ENCODE measurements around the gene ETFDH. TPM values are rescaled to one million over a fixed set of nuclear protein-coding genes. Genes with fewer than 3 reads are reported as not detected.

The ETFDH gene
- total RNA-seq, result 12.0 and 15.4 TPM in 2 replicates

DNA sequence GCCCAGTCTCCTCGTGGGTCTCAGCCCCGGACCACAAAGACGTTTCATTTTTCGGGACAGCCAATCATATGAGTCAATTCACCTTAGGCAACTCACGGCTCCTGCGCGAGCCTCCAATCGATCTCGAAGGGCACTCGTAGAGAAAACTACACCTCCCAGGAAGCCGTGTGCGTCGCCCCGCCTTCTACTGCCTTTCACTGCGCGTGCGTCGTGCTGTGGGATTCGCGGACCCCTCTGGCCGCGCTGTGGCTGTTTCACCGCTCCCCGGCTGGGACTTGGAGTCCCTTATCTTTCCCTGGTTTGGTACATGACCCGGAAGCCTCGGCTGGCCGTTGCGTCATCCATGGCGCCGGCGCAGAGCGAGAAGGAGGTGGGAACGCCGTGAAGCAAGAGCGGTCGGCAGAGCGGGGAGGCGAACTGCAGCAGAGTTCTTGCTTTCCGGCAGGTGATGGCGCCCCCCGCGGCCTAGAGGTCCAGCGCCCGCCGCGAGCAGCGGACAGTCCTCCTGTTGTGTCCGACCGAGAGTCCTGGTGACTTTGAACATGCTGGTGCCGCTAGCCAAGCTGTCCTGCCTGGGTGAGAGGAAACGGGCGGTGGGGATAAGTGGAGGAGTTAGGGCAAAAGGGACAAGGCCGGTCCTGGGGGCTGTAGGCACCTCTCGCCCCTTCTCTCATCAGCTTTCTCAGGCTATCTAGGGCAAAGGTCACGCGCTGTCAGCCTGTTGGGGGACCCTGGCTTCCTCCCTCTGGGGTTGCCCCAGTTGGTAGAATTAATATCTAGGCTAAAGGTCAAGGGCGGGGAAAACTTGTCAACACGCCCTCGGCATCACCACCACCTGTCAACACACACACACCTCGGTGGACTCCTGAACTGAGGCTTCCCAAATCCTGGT lies at the start of gene ETFDH:
Gene ETFDH, plus strand, starts transcription at position 382 of the 892 bp plus-strand sequence. Its CDS starts 161 bp downstream, at position 543.
- Mint-ChIP-seq H3K27me3 (no peaks in the 10 kb centered on the region), H3K9me3 (no peaks in the 10 kb centered on the region), H3K4me1 (peaks cover 23% of the 10 kb centered on the region), H3K4me3 (peak within 1 kb of the TSS; percentile 98), H3K36me3 (ENCODE audit: low read depth) (peaks cover 12% of the 10 kb centered on the region), H3K27ac (peak within 1 kb of the TSS; percentile 96)
- ATAC-seq (ENCODE audit: low read depth) (peak; percentile 83), DNase-seq (peak; percentile 95)
- TF ChIP-seq, protein P1, sequence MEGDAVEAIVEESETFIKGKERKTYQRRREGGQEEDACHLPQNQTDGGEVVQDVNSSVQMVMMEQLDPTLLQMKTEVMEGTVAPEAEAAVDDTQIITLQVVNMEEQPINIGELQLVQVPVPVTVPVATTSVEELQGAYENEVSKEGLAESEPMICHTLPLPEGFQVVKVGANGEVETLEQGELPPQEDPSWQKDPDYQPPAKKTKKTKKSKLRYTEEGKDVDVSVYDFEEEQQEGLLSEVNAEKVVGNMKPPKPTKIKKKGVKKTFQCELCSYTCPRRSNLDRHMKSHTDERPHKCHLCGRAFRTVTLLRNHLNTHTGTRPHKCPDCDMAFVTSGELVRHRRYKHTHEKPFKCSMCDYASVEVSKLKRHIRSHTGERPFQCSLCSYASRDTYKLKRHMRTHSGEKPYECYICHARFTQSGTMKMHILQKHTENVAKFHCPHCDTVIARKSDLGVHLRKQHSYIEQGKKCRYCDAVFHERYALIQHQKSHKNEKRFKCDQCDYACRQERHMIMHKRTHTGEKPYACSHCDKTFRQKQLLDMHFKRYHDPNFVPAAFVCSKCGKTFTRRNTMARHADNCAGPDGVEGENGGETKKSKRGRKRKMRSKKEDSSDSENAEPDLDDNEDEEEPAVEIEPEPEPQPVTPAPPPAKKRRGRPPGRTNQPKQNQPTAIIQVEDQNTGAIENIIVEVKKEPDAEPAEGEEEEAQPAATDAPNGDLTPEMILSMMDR (IDR thresholded peaks at IDR 0.05), result no peak
- intact Hi-C loops (cut with micrococcal nuclease), result loop anchor here (1.0 to 5.0 kb wide), 8 partner anchors 8 to 531 kb away; partner anchors contain the start of genes FNIP2 and PPID
- ChIA-PET CTCF (no interaction called here), POLR2A (interaction anchor here (1.1 kb wide), 1 partner anchor 430 kb away, joined by 4 read pairs; no protein-coding TSS in a partner anchor)

DNA sequence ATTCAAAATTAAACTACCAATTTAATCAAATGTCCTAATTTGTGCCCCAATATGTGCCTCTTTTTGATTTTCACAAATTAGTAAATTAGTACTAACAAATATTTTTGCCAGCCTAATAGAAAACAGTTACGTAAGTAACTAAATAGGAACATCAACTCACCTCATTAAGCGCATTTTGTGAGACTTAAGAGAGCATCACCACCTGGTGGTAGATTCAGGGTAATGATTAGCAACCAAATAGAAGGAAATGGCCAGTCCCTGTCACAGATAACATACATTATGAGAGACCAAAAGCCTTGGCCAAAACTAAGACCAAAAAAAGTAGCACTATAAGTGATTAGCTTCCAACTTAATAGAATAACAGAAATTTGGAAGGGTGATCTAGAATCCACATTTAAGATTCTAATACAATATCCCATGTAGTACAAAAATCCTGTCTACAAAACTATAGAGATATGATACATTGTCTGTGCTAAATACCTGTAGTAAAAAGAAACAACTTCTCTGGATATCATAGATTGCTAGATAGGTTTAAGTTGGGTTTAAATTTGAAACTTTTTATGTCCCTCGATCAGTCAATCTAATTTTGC lies 47.1 kb upstream of the ETFDH start:
- H3K9me3 Mint-ChIP-seq, result no peaks in the 10 kb centered on the region
- DNase-seq (no peak), ATAC-seq (ENCODE audit: low read depth) (peak; percentile 47)
- no peaks in the 10 kb centered on the region for H3K4me1 Mint-ChIP-seq
- H3K36me3 Mint-ChIP-seq (ENCODE audit: low read depth), result no peaks in the 10 kb centered on the region
- H3K27me3 Mint-ChIP-seq, result peaks cover 5% of the 10 kb centered on the region
- ChIA-PET POLR2A (no interaction called here), CTCF (interaction anchor here (0.7 kb wide), 1 partner anchor 365 kb away, joined by 3 read pairs; no protein-coding TSS in a partner anchor)
- H3K27ac Mint-ChIP-seq, result no peak overlapping the region
- no peak overlapping the region for H3K4me3 Mint-ChIP-seq
- intact Hi-C loops (cut with micrococcal nuclease), result loop anchor here (1.0 to 5.0 kb wide), 4 partner anchors 365 to 633 kb away; no protein-coding TSS in a partner anchor
- TF ChIP-seq, protein P1 (IDR thresholded peaks at IDR 0.05), result no peak

DNA sequence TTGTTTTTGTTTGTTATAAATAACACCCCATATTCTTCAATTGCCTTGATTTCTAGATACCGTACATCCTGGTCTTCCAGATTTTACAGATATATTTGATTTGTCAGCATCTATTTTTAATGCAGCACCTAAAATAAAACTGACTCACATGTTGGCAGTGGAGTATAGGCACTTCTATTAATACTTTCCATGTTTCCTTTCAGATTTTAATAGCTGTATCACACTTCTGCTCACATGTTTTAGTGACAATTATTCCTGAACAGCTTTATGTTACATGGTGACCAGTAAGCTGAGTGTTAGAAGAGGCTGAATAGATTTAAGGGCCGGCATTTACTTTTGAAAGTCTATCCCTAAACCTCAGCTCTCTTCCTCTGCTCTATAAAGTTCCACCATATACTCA lies 46.6 kb upstream of the ETFDH start:
- Mint-ChIP-seq H3K36me3 (ENCODE audit: low read depth) (no peaks in the 10 kb centered on the region), H3K27me3 (peaks cover 5% of the 10 kb centered on the region), H3K27ac (no peak overlapping the region), H3K4me1 (no peaks in the 10 kb centered on the region), H3K4me3 (no peak overlapping the region), H3K9me3 (no peaks in the 10 kb centered on the region)
- ChIA-PET CTCF (interaction anchor here (0.7 kb wide), 1 partner anchor 365 kb away, joined by 3 read pairs; no protein-coding TSS in a partner anchor), POLR2A (no interaction called here)
- no peak for DNase-seq
- intact Hi-C loops (cut with micrococcal nuclease), result loop anchor here (1.0 to 5.0 kb wide), 4 partner anchors 365 to 633 kb away; no protein-coding TSS in a partner anchor
- no peak for ATAC-seq (ENCODE audit: low read depth)
- TF ChIP-seq, protein P1 (IDR thresholded peaks at IDR 0.05), result no peak

DNA sequence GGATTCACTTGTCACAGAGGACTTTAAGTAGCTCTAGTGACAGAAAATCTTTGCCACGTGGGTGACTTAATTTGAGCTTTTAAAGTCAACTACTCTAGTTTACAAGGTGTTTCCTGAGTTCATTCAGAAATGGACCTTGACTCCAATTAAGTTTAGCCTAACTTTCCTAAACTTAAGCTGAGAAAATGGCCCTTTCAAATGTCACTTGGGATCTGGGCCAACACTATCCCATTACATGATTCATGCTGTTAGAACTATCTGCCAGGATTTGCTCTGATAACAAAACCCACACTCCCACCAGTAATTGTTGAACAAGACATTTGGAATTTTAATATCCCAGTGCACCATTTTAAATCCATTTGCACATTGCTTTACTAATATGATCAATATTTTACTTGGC lies 41.2 kb upstream of the ETFDH start:
- Mint-ChIP-seq H3K4me1 (no peaks in the 10 kb centered on the region), H3K27ac (no peak overlapping the region), H3K9me3 (no peaks in the 10 kb centered on the region), H3K27me3 (peaks cover 2% of the 10 kb centered on the region), H3K4me3 (no peak overlapping the region), H3K36me3 (ENCODE audit: low read depth) (no peaks in the 10 kb centered on the region)
- no peak for DNase-seq
- TF ChIP-seq, protein P1 (IDR thresholded peaks at IDR 0.05), result no peak
- intact Hi-C loops (cut with micrococcal nuclease), result no loop called here
- ChIA-PET POLR2A (no interaction called here), CTCF (no interaction called here)
- ATAC-seq (ENCODE audit: low read depth), result no peak

DNA sequence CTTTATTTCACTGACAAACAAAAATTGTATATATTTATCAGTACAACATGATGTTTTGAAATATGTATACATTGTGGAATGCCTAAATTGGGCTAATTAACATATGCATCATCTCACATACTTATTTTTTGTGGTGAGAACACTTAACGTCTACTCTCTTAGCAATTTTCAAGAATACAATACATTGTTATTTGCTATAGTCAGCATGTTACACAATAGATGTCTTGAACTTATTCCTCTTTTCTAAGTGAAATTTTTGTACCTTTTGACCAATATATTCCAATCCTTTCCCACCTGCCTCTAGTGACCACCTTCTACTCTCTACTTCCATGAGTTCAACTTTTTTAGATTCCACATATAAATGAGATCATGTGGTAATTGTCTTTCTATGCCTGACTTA lies 35.5 kb upstream of the ETFDH start:
- POLR2A ChIA-PET, result no interaction called here
- TF ChIP-seq, protein P1 (IDR thresholded peaks at IDR 0.05), result no peak
- H3K9me3 Mint-ChIP-seq, result no peaks in the 10 kb centered on the region
- CTCF ChIA-PET, result no interaction called here
- ATAC-seq (ENCODE audit: low read depth), result no peak
- DNase-seq, result no peak
- no peak overlapping the region for H3K27ac Mint-ChIP-seq
- peaks cover 4% of the 10 kb centered on the region for H3K27me3 Mint-ChIP-seq
- H3K4me1 Mint-ChIP-seq, result no peaks in the 10 kb centered on the region
- no peak overlapping the region for H3K4me3 Mint-ChIP-seq
- intact Hi-C loops (cut with micrococcal nuclease), result no loop called here
- no peaks in the 10 kb centered on the region for H3K36me3 Mint-ChIP-seq (ENCODE audit: low read depth)
